Epithelial cell of esophagus (primary cell): ENCODE data around the gene IPMK.

Experiments used
- DNase-seq: peaks from one replicate; pipeline ENCODE4 v3.0.0; 2010; ENCODE audit warnings: low read depth
- H3K4me3 ChIP-seq: 2 replicates; pipeline ENCODE4 v1.5.1; 2011; ENCODE audit warnings: mild to moderate bottlenecking, low read length, control low read depth
- TF ChIP-seq, protein P1 (sequence below): IDR thresholded peaks from 2 replicates; pipeline ENCODE4 v1.5.1; 2011; ENCODE audit warnings: low read depth, mild to moderate bottlenecking, low read length, control low read depth, inconsistent platforms; ENCODE audit not compliant: insufficient read depth; ENCODE audit errors: missing control alignments

IPMK gene

DNA sequence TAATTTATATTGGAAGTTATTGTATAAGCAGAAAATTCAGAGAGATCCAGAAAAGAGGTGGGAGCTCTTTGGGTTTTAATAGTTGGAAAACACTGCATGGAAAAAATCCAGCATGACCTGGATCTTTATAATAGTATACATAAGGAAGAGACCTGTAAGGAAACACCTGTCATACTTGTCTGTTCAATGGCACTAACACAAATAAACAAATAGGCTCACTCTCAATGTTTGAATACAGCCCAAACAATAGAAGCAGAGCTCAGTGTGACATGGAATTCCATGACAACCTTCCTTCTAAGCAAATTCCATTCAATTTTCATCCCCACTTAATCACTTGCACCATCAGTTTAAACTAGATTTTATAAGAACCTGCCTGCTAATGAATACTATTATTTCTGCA lies 33.0 kb upstream of the IPMK start:
- TF ChIP-seq, protein P1, sequence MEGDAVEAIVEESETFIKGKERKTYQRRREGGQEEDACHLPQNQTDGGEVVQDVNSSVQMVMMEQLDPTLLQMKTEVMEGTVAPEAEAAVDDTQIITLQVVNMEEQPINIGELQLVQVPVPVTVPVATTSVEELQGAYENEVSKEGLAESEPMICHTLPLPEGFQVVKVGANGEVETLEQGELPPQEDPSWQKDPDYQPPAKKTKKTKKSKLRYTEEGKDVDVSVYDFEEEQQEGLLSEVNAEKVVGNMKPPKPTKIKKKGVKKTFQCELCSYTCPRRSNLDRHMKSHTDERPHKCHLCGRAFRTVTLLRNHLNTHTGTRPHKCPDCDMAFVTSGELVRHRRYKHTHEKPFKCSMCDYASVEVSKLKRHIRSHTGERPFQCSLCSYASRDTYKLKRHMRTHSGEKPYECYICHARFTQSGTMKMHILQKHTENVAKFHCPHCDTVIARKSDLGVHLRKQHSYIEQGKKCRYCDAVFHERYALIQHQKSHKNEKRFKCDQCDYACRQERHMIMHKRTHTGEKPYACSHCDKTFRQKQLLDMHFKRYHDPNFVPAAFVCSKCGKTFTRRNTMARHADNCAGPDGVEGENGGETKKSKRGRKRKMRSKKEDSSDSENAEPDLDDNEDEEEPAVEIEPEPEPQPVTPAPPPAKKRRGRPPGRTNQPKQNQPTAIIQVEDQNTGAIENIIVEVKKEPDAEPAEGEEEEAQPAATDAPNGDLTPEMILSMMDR: no peak
- no peak overlapping the region for H3K4me3 ChIP-seq
- DNase-seq: no peak

DNA sequence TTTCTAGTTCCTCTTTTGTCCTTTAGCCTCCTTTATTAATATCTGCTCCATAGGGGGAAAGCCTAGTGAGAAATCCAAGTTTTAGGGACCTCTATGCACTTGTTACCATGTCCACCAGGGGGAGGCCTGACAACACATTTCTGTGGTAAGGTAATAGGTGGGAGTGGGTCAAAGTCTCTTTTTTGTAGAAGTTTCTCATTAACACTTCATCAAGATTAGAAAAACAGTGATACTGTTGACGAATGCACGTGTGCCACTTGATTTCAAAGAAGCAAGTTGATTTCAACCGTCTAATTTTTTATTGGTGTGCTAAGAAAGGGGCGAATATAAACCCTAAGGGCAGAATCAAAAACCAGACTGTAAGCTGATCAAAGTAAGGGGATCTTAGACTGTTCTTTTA lies 31.9 kb upstream of the IPMK start:
- DNase-seq: peak; percentile 63
- TF ChIP-seq, protein P1: peak; percentile 89
- no peak overlapping the region for H3K4me3 ChIP-seq

DNA sequence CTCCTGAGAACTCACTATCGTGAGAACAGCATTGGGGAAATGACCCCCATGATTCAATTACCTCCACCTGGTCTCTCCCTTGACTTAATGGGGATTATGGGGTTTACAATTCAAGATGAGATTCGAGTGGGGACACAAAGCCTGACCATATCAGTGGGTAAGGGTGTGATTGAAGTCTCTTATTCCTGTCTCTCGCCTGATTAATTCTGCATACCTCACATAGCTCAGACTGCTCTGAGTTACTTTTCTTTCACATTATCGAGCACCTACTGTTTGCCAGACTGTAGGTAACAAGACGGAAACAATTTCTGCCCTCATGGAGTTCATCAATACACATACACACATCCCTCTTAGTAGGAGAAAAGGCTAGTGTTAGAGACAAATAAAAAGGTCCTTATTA lies 26.3 kb upstream of the IPMK start:
- no peak overlapping the region for H3K4me3 ChIP-seq
- TF ChIP-seq, protein P1: no peak
- DNase-seq: no peak

DNA sequence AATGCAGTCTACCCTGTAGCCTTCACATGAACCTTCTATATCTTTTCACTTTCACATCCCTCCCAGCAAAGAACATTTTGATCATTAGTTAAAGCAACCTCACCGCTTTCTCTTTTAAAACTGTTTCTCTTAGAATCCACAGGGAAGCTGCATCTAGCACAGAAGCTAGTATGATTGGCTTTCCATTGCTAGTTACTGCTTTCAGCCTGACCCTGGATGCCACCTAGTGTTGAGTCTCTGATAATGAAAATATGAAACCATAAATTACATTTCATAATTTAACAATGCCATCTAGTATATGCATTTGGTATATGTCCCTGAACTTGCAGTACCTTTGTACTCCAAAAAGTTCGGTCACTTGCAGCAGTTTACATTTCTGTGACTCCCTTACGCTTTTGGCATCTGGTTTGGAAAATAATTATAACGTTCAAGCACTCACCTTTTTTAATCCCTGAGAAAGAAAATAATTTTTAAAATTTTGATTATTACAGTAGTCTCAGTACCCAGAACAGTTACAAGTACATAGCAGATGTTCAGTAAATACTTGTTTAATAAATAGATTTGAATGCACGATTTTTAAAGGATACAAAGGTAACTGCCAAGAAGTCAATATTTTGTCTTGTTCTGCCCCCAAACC lies 24.0 kb upstream of the IPMK start:
- H3K4me3 ChIP-seq: no peak overlapping the region
- TF ChIP-seq, protein P1: peak; percentile 86
- peak; percentile 69 for DNase-seq

DNA sequence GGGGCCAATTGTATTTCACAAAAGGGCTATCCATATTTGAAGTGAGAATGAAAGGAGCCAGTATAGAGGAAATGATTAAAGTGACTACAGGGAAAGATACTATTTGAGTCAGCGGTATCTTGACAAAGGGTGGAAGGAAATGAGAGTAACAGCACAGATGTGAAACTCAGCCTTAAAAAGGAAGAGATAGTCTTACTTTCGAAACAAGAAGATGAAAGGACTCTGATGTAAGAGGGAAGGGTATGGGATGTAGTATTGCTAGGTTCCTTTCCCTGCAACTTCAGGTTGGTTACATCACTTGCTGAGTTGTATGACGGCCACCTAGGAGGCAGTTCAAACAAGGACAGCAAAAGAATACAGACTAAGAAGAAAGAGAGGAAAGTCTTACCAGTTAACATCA lies 14.9 kb upstream of the IPMK start:
- DNase-seq: no peak
- TF ChIP-seq, protein P1: no peak
- no peak overlapping the region for H3K4me3 ChIP-seq

DNA sequence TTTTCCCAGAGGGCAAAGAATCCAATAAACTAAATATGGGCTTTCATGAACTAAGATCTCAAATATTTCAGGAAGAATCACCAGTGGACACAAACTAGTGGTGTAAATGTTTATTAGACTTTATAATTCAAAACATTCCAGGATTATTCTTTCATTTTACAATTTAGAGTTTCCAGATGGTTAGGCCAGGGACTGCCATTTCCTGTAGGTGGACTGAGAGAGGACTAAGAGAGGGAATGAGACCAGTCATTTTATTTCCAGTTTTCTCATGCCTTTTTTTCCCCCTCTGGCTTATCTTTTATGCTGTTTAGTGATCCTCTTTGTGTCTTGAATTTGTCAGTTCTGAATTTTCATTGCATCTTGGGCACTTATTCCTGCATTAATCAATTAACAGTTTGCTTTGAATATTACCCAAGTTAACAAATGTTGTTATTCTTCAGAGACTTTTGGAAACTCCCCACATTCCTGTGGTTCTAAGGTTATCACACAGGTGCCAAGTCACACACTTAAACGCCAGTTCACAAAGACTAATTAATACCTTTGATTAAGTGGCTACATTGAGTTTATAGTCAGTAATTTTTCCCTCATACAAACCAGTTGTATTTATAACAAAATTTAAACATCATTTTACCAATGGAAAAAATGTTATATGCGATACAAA lies 13.5 kb upstream of the IPMK start:
- TF ChIP-seq, protein P1: no peak
- DNase-seq: peak; percentile 9
- H3K4me3 ChIP-seq: no peak overlapping the region

DNA sequence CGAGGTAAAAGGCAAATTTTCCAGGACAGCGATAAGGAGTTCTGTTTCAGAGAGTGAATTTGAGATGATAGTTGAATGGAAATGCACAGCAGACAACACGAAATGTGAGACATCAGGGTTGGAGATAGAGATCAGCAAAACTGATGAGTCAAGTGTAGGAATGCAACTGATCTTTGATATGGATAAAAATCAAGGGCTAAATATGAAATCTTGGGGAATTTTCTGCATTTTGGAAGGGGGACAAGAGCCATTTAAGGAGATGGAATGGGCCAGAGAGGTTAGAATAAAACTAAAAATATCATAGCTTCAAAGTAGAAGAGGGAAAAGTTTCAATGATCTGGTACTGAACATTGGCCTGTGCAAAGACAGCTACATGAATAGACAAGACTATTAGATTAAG lies 12.8 kb upstream of the IPMK start:
- TF ChIP-seq, protein P1: no peak
- DNase-seq: no peak
- no peak overlapping the region for H3K4me3 ChIP-seq
